OCI-M2 (cell line): Measurements from ENCODE around the gene COMMD3.

Experiments
- DNase-seq: peaks from one replicate; lab custom pipeline; 2025; ENCODE audit not compliant: unreplicated experiment; lab: John Stamatoyannopoulos, UW

COMMD3 gene

DNA sequence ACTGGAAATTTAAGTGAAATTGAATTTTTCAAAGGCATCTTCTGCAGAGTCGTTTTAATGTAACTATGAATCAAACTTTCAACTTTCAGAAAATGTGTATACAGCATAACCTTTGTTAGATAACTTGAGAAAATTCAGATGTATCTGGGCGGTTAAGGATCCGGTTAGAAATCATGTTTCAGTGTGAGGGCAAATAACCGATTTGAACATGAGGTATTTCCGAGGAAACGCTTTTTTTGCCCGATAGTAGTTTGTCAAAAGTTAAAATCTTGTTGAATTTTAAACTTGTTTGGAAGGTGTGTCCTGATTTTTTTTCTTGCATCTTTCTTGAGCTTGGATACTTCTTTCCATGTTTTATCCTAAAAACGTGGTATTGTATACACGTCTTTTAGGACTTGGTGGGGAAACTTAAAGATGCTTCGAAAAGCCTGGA is 3.4 kb downstream of the COMMD3 start:
- no peak for DNase-seq

DNA sequence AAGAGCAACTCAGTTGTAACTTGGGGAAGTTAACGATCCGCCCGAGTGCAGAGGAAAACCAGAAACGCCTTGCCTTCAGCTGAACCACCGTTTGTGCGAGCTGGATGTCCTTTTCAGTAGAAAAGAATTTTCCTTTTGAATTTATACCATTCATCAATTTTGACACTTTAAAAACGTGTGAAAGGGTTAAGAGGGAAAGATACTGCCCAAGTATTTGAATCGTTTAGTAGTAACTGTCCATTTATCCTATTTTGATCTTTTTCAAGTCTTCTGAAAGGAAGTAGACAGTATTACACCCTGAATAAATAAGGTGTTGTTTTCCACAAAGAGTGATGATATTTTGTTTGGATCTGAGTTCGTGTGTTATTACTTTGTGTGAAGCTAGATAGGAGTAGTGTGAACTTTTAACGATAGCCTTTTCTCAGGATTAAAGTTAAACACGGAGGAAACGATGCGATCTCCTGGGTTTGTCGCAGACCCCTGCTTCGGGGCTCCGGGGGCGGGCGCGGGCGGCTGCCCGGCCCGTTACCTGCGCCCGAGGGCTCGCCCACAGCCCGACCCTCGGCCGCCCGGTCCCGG is 3.9 kb downstream of the COMMD3 start:
- DNase-seq = no peak

DNA sequence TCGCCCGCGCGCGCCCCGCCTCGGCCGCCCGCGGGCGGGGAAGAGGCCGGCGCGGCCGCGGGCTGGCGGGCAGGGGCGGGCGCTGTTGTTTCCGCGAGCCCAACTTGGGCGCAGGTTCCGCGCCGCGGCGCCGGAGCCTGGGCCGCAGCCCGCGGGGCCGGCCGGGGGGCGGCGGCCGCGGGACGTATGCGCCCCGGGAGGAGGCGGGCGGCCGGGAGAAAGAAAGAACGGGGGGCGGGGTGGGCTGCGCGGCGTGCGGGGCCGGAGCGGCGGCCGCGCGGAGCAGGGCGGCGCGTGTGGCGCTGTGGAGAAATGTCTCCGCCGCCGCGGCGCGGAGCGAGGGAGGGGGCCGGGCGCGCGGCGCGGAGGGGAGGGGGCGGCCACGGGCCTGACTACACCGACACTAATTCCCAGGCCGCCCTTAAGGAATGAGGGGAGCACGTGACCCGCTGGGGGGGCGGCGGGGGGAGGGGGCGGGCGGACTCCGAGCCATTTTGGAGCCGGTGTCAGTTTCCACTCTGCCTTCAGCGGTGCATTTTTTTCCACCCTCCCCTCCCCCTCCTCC is 4.5 kb downstream of the COMMD3 start, which contains the start of gene BMI1:
Gene BMI1, plus strand, starts transcription at position 509 of the 565 bp plus-strand sequence. CDS start 5,351 bp downstream, outside the sequence.
- DNase-seq = no peak

DNA sequence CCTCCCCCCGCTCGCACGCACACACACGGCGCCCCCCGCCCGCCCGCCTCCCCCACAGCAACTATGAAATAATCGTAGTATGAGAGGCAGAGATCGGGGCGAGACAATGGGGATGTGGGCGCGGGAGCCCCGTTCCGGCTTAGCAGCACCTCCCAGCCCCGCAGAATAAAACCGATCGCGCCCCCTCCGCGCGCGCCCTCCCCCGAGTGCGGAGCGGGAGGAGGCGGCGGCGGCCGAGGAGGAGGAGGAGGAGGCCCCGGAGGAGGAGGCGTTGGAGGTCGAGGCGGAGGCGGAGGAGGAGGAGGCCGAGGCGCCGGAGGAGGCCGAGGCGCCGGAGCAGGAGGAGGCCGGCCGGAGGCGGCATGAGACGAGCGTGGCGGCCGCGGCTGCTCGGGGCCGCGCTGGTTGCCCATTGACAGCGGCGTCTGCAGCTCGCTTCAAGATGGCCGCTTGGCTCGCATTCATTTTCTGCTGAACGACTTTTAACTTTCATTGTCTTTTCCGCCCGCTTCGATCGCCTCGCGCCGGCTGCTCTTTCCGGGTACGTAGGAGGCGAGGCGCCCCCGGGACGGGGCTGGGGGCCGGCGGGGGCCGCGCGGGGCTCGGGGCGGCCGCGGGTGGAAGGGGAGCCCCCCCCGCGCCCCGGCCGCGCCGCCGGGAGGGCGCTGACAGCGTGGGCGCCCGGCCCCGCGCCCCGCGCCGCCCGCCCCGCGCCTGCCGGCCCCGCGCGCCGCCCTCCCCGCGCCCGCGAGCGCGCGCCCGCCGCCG is 5.2 kb downstream of the COMMD3 start:
- DNase-seq = no peak

DNA sequence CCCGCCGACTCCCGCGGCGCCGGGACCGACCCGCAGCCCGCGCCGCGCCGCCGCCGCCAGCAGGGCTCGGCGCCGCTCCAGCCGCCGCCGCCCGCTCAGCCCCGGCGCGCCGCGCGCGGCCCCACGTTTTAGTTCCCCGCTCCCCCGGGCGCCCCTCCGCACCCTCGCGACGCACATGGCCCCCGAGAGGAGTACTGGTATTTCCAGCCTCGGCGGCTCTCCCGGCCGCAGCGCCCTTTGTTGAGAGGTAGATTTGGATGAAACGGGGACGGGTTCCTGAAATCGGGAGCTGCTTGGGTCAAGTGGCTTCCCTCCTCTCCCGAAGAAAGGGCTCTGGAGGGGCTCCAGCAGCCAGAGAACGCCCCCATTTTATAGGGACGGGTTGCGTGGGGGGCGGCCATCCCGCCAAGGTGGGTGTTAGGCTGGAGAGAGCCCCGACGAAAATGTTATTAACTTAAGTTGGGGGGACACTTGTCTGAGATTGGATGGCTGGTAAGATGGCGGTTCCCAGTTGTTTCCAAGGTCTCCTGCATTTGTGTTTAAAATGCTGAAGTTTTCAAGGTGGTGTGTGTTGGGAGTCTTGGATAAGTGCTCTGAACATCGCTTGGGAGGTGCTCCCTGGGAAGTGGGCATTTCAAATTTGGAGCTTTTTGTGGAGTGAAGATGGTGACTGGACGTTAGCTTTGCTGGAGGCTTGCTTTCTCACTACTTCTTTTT is 5.9 kb downstream of the COMMD3 start:
- DNase-seq = no peak

DNA sequence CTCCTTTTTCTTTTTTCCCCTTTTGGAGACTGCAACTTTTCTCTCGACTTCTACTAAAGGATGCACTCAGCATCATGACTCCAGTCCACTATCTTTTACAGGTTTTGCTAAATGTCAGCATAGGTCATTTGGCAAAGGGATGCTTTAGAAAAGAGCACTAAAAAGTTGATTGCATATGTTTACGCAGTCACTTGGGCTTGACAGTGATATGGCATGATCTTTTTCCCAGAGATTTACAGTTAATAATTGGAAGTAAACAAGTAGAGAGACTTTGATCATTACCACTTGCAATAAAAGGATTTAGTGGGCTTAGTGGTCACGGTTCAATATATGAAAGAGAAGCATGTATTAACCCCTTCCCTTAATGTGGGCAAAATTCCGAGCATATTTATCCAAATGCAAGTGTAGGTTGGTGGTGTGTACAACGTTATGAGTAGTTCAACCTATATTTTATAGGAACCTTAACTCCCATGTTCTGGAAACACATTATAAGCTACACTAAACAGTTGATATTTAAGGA is 6.5 kb downstream of the COMMD3 start:
- no peak for DNase-seq

DNA sequence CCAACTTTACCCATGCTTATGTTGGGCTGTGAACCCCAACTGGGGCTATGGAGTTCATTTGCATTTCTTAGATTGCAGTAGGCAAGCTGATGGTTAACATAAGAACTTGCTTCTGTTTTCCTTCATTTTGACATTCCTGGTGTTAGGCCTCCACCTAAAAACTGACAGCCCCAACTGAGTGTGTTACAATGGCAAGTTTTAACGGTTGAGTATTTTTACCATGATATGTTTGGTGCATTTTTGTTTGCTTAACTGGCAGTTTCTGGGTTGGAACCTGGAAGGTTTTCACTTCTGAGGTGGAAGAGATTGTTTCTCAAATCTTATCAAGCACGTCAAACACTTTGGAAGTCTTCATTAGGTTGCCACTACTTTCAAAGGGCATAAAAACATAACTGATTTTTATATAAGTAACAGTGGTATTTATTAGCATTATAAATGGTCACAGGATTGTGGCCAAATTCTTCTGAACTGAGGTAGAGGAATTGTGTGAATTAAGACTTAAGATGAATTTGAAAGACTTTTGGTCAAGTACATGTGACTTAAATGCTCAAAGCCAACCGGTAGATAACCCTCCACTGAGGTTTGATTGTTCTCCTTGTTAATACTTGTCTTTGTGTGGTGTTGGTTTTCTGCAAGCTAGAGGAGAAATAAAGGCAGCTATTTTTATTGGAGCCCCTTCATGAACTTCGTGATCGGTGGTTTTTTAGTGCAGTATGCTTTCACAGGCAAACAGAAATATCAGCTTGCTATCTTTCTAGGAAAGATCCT is 7.5 kb downstream of the COMMD3 start:
- no peak for DNase-seq

DNA sequence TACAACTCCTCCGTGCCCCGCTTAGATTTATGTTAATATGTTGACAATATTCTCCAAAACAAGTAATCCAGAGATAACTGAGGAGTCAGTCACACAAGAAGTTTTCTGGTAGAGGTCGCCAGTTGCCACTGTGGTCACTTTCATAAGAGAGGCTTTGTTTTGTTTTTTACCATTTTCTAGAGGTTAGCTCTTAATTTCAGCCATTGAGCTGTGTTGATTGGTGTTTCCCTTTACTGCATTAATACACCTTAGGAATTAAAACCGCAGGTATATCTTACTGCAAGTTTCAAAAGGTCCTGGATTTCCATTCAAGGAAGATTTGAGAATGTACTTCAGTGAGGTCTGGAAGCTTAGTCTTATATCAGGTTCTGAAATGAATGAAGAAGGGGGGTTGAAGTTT is 8.2 kb downstream of the COMMD3 start:
- no peak for DNase-seq

DNA sequence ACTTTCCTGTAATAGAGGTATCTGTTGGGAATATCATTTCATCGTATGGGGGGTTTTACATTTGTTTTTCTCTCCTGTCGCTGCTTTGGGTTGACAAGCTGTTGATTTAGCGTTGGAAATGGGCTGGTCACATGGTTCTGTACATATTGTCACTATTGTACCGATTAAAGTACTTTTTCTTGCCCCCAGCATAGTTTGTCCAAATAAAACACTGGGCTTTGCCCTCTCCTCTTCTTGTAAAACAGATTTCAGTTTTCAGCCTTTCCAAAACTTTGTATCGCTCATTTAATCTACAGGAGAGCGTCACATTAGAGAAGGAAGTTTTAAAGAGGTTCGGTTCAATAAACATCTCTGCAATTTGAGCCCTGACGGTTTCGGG is 8.7 kb downstream of the COMMD3 start:
- no peak for DNase-seq

DNA sequence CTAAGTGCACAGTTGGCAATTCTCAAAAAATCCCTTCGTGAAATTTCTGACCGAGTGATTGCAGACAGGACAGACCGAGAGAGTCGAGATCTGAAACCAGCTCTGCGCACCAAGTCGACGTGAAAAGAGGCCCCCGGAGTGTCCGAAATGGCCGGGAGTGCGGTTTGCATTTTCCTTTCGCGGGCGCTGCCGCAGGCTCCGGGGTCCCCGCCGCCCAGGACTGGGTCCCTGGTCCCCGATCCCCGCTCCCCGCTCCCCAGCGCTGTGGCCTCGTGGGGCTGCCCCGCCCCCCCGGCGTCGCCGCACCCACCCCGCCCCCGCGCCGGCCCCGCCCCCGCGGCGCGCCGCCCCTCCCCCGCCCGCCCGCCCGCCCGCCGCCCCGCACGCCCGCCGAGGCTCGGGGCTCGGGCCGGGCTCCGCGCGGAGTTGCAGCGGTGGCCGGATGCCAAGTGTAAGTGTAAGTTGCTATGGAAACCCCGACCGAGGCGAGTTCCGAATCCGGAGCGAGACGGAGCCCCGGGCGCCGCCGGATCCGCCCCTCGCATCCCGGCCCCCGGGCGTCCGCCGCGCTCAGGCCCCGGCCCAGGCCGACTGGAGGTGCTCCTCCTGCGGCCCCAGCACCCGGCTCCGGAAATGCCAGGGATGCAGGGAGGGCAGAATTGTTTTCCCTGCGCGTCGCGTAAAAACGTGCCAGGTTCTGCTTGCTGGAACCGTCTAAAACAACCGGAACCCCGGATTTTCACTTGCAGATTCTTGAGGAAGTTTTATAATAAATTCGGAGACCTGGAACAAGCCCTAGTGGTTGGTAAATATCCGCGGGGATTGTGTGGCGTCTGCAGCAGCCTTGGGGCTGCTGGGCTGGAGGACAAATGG is 9.3 kb downstream of the COMMD3 start:
- DNase-seq = no peak

DNA sequence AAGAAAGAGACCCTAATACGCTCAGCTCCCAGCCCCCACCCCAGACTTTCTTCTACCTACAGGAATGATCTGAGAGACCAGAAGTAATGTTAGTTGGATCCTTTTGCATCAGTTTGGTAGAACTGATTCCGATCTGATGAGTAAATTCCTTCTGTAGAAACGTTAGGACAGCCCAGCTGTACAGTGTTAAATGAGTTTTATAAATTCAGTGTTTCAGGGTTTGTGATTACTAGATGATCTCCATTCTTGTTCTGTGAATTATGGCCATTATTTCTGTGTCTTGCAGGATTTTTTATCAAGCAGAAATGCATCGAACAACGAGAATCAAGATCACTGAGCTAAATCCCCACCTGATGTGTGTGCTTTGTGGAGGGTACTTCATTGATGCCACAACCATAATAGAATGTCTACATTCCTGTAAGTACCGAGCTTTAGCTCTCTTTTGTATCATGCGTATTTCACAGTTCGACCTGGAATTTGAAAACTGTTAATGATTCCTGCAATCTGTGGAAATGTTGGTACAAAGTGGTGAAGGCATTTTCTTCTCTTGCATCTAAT is 10.0 kb downstream of the COMMD3 start:
- no peak for DNase-seq

DNA sequence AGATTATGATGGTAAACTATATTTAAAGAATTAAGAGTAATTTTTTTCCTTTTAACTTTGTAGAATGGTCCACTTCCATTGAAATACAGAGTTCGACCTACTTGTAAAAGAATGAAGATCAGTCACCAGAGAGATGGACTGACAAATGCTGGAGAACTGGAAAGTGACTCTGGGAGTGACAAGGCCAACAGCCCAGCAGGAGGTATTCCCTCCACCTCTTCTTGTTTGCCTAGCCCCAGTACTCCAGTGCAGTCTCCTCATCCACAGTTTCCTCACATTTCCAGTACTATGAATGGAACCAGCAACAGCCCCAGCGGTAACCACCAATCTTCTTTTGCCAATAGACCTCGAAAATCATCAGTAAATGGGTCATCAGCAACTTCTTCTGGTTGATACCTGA is 13.0 kb downstream of the COMMD3 start:
- no peak for DNase-seq

DNA sequence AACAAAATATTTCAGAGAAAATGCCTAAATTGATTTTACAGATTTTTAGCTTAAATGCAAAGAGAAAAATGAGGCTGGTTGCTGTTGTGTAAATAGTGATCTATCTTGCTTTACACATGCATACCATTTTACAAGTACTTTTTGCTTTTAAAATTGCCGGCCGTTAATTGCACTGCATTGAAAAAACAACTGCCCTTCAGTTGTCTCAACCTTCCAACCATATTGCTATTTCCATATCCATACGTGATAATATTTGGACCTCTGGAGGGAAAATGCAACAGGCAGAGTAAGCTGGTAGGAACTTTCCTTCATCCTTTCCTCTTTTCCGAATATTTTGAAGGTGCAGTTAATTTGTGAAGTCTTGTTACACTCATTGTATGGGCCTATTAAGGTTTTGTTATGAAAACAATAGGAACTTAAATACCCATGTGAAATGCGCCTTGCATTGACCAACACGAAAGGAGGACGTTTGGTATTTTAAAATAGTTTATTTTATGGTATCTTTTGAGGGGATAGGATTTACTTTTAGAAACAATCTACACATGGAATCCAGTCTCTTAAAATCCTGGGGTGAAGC is 16.0 kb downstream of the COMMD3 start:
- DNase-seq = no peak

DNA sequence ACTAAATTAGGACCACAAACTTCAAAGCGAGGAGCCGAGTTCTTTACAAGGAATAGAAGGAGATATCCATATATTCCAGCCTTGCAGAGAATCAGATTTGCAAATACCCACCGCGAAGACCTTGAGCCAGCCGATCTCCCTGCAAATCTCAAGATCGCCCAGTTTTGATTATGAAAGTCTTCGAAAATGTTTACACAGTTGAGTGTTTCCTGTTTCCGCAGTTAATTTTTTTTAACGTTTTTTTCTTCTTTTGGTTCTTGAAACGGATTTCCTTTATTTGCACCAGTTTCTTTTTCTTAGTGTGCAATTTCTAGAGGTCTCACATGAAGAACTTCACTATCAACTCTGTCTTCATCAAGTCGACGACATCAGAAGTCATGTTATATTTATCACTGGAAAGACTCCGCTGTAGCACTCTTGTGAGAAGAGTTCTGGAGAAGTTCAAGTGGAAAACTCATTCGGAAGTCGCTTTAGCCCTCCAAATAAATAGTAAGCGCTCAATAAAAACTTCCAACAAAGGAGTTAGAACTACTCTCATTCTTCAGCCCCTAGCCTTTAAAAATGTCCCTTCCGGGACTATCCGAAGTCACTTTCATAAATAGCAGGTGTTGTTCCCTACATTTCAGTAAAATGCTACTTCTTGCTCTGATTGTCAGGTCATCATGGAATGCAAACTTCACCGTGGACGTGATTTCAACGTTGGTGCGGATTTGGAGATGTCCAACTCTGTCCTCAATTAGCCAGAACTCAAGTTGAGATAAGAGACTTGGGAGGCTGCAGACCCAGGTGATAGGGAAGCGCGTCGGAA is 17.2 kb downstream of the COMMD3 start:
- DNase-seq = no peak

DNA sequence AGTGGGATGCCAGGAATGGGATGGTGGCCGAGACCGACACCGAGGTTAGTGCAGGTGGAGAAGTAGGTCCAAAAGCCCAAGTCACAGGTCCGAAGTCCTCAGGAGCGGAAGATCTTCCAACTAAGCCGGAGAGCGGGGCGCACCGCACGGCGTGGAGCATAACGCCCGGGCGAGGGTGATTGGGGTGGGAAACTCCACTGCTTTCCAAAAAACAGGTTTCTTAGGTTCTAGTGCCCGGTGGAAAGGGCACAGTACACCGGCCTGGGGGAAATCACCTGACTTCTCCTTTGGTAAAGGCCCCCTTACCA is 17.7 kb downstream of the COMMD3 start:
- no peak for DNase-seq

DNA sequence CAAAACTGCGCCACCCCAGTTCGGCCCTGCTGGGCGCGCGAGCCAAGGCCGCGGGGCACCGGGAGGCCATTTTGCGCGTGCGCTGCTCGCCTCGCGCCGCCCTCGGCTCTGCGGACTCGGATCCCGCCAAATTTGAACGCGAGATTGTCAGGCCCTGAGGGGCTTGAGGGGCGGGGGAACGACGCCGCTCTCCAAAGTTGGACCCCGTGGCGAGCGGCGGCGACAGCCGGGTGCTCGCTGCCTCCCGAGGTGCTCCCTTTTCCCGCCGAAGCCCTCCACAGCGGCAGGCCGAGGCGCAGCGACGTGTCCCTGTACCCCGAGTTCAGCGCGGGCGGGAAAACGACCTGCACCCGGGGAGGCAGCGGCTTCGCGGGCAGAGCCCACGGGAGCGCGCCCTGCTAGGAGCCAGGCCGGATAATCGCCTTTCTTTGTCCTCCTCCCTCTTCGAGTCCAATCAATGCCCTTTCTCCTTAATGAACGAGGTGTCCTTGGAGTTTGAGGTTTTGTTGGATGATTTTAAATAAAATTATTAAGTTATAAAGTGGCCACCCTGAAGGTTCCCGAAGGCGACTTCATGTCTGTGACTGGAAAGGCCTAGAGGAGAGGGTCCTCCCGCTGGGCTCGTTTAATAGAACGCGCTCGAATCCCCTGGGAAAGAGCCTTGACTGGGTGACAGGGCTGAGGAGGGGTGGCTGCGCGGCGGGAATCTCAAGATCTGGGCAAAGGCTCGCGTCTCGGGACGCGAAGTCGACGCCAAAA is 18.4 kb downstream of the COMMD3 start:
- no peak for DNase-seq

DNA sequence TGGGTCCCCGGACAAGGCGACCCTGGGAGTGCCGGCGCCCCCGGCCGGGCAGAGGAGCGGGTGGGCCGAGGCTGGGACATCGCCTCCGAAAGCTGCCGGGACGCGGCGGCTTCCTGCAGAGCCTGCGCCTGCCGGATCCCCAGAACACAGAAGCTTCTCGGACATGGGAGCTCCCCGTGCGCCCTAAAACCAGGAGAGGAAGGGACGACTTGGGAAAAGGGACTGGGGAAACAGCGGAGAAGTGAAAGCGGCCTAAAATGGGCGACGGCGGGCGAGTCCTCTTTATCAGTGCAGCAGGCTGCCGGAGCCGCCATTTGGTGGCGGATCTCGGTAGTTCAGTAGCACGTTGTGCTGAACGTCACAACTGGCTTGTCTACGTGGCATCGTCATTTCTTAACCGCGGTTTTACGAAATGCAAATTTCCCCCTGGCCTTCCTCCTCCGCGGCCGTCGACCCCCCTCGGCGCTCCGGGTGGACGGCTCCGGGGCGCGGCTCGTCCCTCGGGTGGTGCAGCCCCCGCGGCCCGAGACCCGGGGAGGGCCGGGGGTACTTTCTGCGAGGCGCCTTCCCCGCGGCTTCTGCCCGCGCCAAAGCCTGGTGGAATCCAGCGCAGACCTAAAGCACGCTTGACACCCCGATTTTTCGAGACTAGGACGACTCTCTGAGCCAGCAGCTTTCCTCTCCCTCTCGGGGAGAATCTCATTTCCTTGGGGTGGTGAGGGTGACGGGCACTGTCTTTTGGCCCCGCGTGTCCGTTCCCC is 19.2 kb downstream of the COMMD3 start:
- DNase-seq = no peak
